GM12878 (cell line): Measurements from ENCODE around the gene TOMM34. TPM values are rescaled to one million over a fixed set of nuclear protein-coding genes. Genes with fewer than 3 reads are reported as not detected.

ENCODE experiments used
- ATAC-seq: fragments of 200-7000 bp; cut with Tn5 transposase; 3 replicates; pipeline ENCODE4 v1.9.1; 2020; ENCODE audit warnings: mild to moderate bottlenecking, moderate library complexity
- BruUV-seq: library from RNA; stranded (reverse); fragments of 400-500 nt; replicated peaks from 2 replicates; lab custom pipeline; 2021; lab: Mats Ljungman, UMichigan
- CTCF ChIA-PET: fragments of 300-600 bp; sonication (Branson Sonifier 250); formaldehyde crosslinking; extraction: SDS; loops from one replicate; lab custom pipeline; 2021; ENCODE audit warnings: inconsistent platforms; lab: Yijun Ruan, JAX
- POLR2A ChIA-PET: fragments of 350-600 bp; formaldehyde crosslinking; extraction: SDS; loops from one replicate; lab custom pipeline; 2021; ENCODE audit warnings: inconsistent platforms; lab: Charles Lee
- RAD21 ChIA-PET: fragments of 300-600 bp; sonication (Branson Sonifier 250); formaldehyde crosslinking; loops from one replicate; lab custom pipeline; 2023; ENCODE audit warnings: antibody characterized with exemption; ENCODE audit not compliant: unreplicated experiment; lab: Charles Lee
- SMC1A ChIA-PET: fragments of 300-600 bp; sonication (Branson Sonifier 250); formaldehyde crosslinking; loops from one replicate; lab custom pipeline; 2023; ENCODE audit not compliant: unreplicated experiment, uncharacterized antibody; lab: Charles Lee
- DNase-seq: peaks from one replicate; pipeline ENCODE4 v3.0.0-alpha.2; 2011; ENCODE audit warnings: low read depth, low spot score
- FAIRE-seq: peaks from 3 replicates; lab custom pipeline; 2011; peaks lifted over from hg19 to GRCh38; lab: Jason Lieb, UNC
- H2AFZ ChIP-seq: 2 replicates; pipeline ENCODE4 v1.6.0; 2011; ENCODE audit warnings: low read depth, low read length, control low read depth; ENCODE audit not compliant: control insufficient read depth
- H3K27ac ChIP-seq: 2 replicates; pipeline ENCODE4 v1.5.1; 2011; ENCODE audit warnings: control low read depth; ENCODE audit not compliant: control insufficient read depth, insufficient read depth
- H3K27me3 ChIP-seq, 2 experiments: replicated peaks in 1 of 2; 2 replicates each; pipeline versions ENCODE4 v1.6.0 to v1.6.1; 2011; ENCODE audit warnings: low read length in 1 of 2; ENCODE audit not compliant: control insufficient read depth in 2 of 2, insufficient read depth in 2 of 2
- H3K36me3 ChIP-seq, 2 experiments: 2 replicates each; pipeline ENCODE4 v1.5.1; 2011; ENCODE audit warnings: low read length in 1 of 2; ENCODE audit not compliant: control insufficient read depth in 2 of 2, insufficient read depth in 2 of 2
- H3K4me1 ChIP-seq: 2 replicates; pipeline ENCODE4 v1.6.1; 2011; ENCODE audit warnings: mild to moderate bottlenecking, low read length, moderate library complexity, mixed read lengths; ENCODE audit not compliant: control insufficient read depth, insufficient read depth
- H3K4me2 ChIP-seq: 2 replicates; pipeline ENCODE4 v1.6.0; 2011; ENCODE audit warnings: control low read depth; ENCODE audit not compliant: control insufficient read depth, insufficient read depth
- H3K4me3 ChIP-seq: fragments of 200-600 bp; sonication (generic); 2 replicates; pipeline ENCODE4 v1.5.1; 2016
- H3K79me2 ChIP-seq: 2 replicates; pipeline ENCODE4 v1.6.0; 2011; ENCODE audit warnings: low read length; ENCODE audit not compliant: control insufficient read depth, insufficient read depth
- H3K9ac ChIP-seq: 2 replicates; pipeline ENCODE4 v1.8.0; 2011; ENCODE audit warnings: low read length, control low read depth, mixed read lengths; ENCODE audit not compliant: control insufficient read depth, insufficient read depth
- H3K9me3 ChIP-seq: replicated peaks from 3 replicates; pipeline ENCODE4 v1.5.1; 2011; ENCODE audit warnings: mild to moderate bottlenecking, low read length; ENCODE audit not compliant: control insufficient read depth, insufficient read depth
- H4K20me1 ChIP-seq: 2 replicates; pipeline ENCODE4 v1.6.0; 2011; ENCODE audit not compliant: control insufficient read depth, insufficient read depth
- BCL11A ChIP-seq: IDR thresholded peaks from 2 replicates; pipeline ENCODE4 v1.6.1; 2011; ENCODE audit warnings: low read depth, low read length
- E2F4 ChIP-seq: IDR thresholded peaks from 2 replicates; pipeline ENCODE4 v1.6.1; 2012; ENCODE audit warnings: low read depth, low read length, improper control_type of control experiment
- FOXM1 ChIP-seq: IDR thresholded peaks from 2 replicates; pipeline ENCODE4 v1.6.1; 2012; ENCODE audit warnings: low read depth, mild to moderate bottlenecking, inconsistent platforms, low read length, moderate library complexity
- IRF5 ChIP-seq: fragments of 450-650 bp; IDR thresholded peaks from 2 replicates; pipeline ENCODE4 v1.6.1; 2017; ENCODE audit warnings: borderline replicate concordance
- NFXL1 ChIP-seq: fragments of 450-650 bp; IDR thresholded peaks from 2 replicates; pipeline ENCODE4 v1.6.1; 2017; ENCODE audit warnings: antibody characterized with exemption, mild to moderate bottlenecking, borderline replicate concordance
- TCF12 ChIP-seq: IDR thresholded peaks from 2 replicates; pipeline ENCODE4 v1.6.1; 2011; ENCODE audit warnings: low read depth, mild to moderate bottlenecking, low read length
- YY1 ChIP-seq: IDR thresholded peaks from 2 replicates; pipeline ENCODE4 v1.6.1; 2011; ENCODE audit warnings: low read depth, mild to moderate bottlenecking, low read length
- WGBS: methylation state at CpG from one replicate; pipeline ENCODE4 v1.1.6; 2016; ENCODE audit warnings: low lambda C conversion rate; ENCODE audit not compliant: insufficient replicate concordance, insufficient coverage; ENCODE audit errors: missing lambda C conversion rate; 5-methylcytosine and 5-hydroxymethylcytosine counted together
- in situ Hi-C: fragments of 300-500 bp; cut with MboI; formaldehyde crosslinking; loops from 9 replicates; pipeline ENCODE4 v1.14.3; 2018; ENCODE audit warnings: mixed read lengths
- intact Hi-C: fragments of 100-400 bp; cut with micrococcal nuclease; formaldehyde crosslinking; loops from one replicate; pipeline ENCODE4 v1.14.2; 2022; ENCODE audit not compliant: unreplicated experiment
- polyA plus RNA-seq, 11 experiments: library from polyadenylated mRNA; depleted of rRNA in 4 of 11; unstranded in 6 of 11; stranded (reverse) in 5 of 11; fragments of >200 nt; fragmentation: Nextera tagmentation in 4 of 11; fragmentation: Illumina TruSeq in 1 of 11; extraction: Ambion mirVana in 4 of 11; extraction: Trizol in 1 of 11; gene quantifications; 1 replicate in 1 of 11; 2 replicates in 10 of 11; pipeline versions ENCODE4 v1.2.1 to v1.2.3, GENCODE V29; 2011 to 2016; ENCODE audit warnings: inconsistent platforms in 2 of 11, missing spikeins in 2 of 11, low read depth in 1 of 11
- total RNA-seq, 4 experiments: library from RNA; depleted of rRNA in 3 of 4; stranded (reverse); fragments of >200 nt in 3 of 4; fragmentation: Illumina TruSeq in 1 of 4; extraction: Trizol in 1 of 4; gene quantifications; 2 replicates each; pipeline versions ENCODE4 v1.2.1 to v1.2.3, GENCODE V29; 2013 to 2021
- TF ChIP-seq, protein P1 (sequence below): IDR thresholded peaks from 2 replicates; pipeline ENCODE4 v1.6.1; 2012; ENCODE audit warnings: low read depth, low read length, improper control_type of control experiment

TOMM34 gene
- total and polyA plus RNA-seq, 10 of the 15 experiments (the other 5 are each of a cell fraction or from before 2014, with no cell fraction given): 14.0 to 73.8 (median 43.9) TPM

GRCh38 chr20:44961870-44962267 lies 1.7 kb upstream of the TOMM34 start (continued):
- no peak for TF ChIP-seq FOXM1
- no peak for TF ChIP-seq NFXL1
- TF ChIP-seq, protein P1, sequence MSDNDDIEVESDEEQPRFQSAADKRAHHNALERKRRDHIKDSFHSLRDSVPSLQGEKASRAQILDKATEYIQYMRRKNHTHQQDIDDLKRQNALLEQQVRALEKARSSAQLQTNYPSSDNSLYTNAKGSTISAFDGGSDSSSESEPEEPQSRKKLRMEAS: no peak
- TF ChIP-seq, all 136 proteins: peak for 0

GRCh38 chr20:44961011-44961869 lies 1.0 kb upstream of the TOMM34 start:
- intact Hi-C loops: no loop called here
- no peak for FAIRE-seq
- H3K4me3 ChIP-seq: no peak overlapping the region; the same call in 1 of the 2 replicates

More at GRCh38 chr20:44961011-44961869, 1.0 kb upstream of the TOMM34 start:
- no peak overlapping the region for H3K4me2 ChIP-seq
- WGBS: 93% methylated on average over 4 of the region's 4 CpGs
- peaks cover 46% of the 10 kb centered on the region for H3K79me2 ChIP-seq
- POLR2A ChIA-PET: interaction anchor here (1.8 kb wide), 1 partner anchor 16 kb away, joined by 8 read pairs; no protein-coding TSS in a partner anchor
- no peak overlapping the region for H3K9ac ChIP-seq
- peaks cover 24% of the 10 kb centered on the region for H3K4me1 ChIP-seq
- RAD21 ChIA-PET: interaction anchor here (0.6 to 2.0 kb wide), 3 partner anchors 10 to 391 kb away, joined by 3 to 9 read pairs (median 4); no protein-coding TSS in a partner anchor
- H4K20me1 ChIP-seq: 0 out of 2 replicates have a peak, but pooled peaks cover 3% of the 10 kb centered on the region
- no TSS peak for BruUV-seq
- CTCF ChIA-PET: interaction anchor here (1.5 to 4.2 kb wide), 3 partner anchors 10 to 29 kb away, joined by 3 to 21 read pairs (median 9); no protein-coding TSS in a partner anchor
- ATAC-seq: no peak
- no peak for DNase-seq
- H2AFZ ChIP-seq: no peak overlapping the region; the same call in 1 of the 2 replicates
- H3K27me3 ChIP-seq: no peaks in the 10 kb centered on the region
- peaks cover 0 to 12% of the 10 kb centered on the region in 2 experiments; a peak in 3 of 4 replicates for H3K36me3 ChIP-seq
- no peak for TF ChIP-seq BCL11A
- TF ChIP-seq IRF5: no peak
- no peak for TF ChIP-seq YY1
- no peak for TF ChIP-seq E2F4
- TF ChIP-seq TCF12: no peak
- in situ Hi-C loops: no loop called here
- no peak overlapping the region for H3K27ac ChIP-seq
- no peaks in the 10 kb centered on the region for H3K9me3 ChIP-seq
- SMC1A ChIA-PET: interaction anchor here (1.0 to 2.8 kb wide), 7 partner anchors 10 to 91 kb away, joined by 3 to 14 read pairs (median 3); no protein-coding TSS in a partner anchor
